Myocyte (in vitro differentiated cells): ENCODE results near the gene NPHP4. TPM values are rescaled to one million over a fixed set of nuclear protein-coding genes. Genes with fewer than 3 reads are reported as not detected.

Experiments
- DNase-seq: peaks from one replicate; pipeline ENCODE4 v3.0.0-alpha.2; 2012; ENCODE audit warnings: low read depth
- total RNA-seq: library from RNA; depleted of rRNA; stranded (reverse); fragments of >200 nt; gene quantifications from 2 replicates; pipeline ENCODE4 v1.2.3, GENCODE V29; 2014

Gene NPHP4
- total RNA-seq, 1 donor from 2014 or later, result 2.9 TPM

DNA sequence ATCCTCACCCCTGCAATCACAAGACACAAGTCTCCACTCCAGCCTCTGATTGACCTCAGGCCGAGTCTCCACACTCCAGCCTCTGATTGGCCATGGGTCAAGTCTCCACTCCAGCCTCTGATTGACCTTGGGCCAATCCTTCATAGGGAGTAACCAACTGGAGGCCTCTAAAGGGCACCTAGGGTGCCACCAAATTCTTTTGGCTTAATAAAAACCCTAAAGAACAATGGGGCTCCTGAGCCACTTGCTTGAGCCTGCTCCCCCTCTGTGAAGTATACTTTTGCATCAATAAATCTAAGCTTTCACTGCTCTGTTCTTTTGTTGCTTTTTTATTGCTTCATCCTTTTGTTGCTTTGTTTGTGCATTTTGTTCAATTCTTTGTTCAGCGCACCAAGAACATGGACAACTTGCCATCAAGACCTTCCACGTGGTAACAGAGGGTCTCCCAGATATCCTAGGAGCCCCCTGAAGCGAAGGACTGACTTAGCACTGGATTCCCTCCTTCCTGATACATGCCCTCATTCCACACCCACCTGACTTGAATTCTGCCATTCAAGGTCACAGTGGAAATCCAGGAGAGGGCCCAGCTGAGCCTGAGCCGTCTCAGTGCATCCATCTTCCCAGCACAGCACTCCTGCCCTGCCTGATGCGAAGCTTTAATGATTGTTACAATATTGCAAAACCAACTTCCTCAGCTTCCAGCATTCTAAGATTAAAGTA, 152.9 kb downstream of the NPHP4 start:
- no peak for DNase-seq

DNA sequence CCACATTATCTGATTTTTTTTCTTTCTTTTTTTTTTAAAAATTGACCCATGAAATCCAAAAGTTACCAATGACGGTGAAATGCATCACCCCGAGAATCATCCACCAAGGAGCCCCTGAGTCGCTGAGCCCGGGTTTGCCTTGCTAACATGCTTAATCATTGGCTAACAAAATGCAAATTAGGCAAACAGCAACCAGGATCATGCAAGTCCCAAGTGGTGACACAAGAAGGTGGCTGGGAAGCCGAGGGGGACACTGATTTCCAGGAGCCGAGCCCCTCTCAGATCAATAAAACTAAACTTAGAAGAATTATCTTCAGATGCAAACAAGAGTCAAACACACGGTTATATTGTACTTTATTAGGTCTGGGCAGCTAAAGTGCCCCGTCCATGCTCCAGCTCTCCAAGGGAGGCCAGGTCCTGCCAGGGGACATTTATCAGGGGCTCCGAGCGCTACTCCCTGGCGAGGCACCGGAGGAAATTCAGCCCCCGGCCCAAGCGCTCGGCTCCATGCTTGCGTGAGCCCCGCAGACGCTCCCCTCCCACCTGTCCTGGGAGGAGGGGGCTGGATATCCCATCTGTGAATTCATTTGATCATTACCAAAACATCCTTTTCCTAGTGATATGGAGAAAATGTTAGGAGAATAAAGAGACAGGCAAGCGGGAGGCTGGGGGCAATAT, 154.1 kb downstream of the NPHP4 start:
- no peak for DNase-seq

DNA sequence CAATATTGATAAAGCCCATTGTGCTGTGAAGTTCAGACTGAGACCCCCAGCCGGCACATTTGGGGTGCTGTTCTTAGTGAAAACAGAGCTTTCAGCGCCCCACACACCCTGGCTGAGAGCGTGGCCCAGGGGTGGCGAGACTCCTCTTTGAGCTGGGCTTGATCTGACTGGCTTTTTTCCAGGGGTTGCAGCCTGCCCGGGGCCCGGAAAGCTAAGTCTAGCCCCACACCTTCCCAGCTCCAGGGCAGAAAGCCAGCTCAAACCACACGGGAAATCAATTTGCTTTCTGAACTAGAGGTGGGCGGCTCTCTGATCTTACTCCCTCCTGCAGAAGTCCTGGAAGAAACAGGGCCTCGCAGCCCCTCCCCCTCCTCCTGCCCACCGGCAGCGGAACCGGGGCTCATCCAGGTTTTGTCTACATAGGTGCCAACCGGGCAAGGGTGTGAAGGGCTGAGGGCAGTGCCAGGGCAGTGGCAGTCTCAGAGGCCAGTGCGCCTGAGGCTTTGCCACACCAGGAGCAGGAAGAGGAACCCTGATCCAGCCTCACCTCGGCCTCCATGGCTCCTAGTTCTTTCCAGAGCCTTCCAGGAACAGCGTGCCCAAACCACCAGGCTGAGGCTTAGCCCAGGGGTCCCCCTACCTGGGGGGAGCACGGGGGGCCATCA, 155.3 kb downstream of the NPHP4 start:
- DNase-seq, result no peak

DNA sequence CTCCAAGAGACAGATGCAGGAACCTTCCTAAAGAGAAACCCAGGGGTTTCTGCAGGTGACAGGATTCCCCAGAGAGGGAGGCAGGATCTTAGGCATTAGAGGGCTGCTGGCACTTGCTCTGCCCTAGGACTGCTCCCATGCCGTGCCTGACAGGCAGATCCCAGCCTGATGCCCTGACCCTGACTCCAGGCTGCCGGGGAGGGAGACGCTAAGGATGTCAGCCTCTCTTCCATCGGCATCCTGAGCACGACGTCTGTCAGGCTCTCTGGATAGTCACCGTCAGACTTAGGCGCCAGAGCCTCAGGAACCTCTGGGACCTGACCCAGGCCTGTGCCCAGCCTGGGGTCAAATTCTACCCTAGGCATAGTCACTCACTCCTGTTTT, 157.1 kb downstream of the NPHP4 start:
- DNase-seq, result no peak

DNA sequence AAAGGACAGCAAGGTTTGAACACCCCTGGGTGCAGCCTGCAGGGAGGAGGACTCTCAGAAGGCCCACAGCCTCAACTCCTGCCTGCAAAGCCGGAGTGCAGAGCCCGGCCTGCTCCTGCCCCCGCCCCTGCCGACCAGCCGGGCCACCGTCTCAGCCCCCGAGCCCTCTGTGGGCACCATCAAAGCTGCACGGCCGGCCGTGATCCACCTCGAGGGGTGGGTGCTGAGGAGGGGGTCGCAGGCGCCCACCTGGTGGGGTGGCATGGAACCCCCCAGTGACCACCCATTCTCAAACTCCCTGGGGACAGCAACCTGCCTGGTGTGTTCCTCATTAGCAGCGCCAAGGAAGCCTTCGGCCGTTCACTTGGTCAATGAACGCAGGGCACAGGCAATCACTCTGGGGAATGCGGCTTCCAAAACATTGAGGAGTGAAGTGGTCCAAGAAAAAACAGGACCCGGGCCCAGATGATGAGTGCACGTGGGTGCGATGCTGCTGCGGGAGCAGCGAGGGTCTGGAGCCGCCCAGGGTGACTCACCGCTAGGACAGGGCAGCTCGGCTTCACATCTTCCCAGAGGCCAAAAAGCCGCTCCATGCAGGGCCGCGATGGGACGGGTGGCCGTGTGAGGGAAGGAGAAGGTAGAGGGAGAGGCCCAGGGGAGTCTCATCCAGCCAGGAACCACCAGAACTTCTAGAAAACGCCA, 157.6 kb downstream of the NPHP4 start:
- DNase-seq, result no peak

DNA sequence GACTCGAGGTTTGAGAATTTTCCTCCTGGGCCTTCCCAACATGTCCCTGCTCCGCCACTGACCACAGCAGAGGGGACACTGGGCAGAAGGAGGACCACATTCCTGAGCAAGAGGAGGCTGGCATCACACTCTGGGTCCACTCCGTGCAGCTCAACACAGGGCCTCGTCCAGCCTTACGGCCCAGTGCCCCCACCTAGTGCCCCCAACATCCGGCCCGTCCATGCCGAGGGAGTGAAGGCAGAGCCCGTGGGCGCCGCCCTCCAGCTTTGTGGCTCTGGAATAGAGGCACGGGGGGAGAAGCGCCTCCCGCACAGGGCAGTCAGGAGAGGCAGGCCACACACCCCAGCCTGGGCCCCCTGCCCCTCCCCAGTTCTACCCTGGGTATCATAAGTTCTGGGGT, 158.3 kb downstream of the NPHP4 start:
- DNase-seq, result no peak

DNA sequence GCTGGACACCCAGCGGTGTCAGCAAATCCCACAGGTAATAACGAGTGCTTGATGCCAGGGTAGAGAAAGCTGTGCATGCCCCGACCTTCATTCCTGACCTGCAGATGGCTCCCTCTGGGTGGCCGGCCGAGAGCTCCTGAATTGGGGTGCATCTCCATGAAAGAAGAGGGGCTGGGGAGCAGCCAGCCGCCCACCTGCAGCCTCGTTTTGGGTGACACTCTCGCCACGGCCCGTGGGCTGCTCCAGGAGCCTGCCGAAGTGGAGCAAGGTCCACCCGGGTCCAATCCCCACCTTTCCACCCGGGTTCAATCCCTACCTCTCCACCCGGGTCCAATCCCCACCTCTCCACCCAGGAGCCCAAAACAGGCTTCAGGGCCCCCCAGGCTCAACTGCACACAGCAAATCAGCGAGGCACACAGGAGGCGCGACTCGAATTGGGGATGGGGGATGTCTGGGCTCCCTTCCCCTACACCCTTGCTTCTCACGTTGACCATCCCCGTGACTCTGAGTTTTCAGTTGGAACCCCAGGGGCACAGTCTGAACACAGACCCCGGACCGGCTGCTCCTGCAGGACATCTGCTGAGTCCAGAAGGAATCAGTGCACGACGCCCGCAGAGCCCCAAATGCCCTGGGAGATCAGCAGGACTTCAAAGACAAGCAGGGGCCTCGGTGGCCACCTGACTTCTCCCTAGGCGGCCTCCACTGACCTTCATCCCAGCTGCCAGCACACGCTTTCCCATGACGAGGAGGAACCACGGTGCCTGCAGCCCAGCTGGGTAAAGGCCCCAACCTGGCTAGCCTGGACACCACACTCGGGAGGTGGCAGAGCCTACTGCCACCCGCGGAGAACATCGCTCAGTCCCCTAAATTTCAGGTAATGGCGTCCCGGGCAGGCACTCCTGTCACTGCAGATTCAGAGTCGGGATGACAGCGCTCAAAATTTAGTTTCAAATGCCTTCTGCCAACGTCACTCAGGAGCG, 159.0 kb downstream of the NPHP4 start:
- DNase-seq, result no peak

DNA sequence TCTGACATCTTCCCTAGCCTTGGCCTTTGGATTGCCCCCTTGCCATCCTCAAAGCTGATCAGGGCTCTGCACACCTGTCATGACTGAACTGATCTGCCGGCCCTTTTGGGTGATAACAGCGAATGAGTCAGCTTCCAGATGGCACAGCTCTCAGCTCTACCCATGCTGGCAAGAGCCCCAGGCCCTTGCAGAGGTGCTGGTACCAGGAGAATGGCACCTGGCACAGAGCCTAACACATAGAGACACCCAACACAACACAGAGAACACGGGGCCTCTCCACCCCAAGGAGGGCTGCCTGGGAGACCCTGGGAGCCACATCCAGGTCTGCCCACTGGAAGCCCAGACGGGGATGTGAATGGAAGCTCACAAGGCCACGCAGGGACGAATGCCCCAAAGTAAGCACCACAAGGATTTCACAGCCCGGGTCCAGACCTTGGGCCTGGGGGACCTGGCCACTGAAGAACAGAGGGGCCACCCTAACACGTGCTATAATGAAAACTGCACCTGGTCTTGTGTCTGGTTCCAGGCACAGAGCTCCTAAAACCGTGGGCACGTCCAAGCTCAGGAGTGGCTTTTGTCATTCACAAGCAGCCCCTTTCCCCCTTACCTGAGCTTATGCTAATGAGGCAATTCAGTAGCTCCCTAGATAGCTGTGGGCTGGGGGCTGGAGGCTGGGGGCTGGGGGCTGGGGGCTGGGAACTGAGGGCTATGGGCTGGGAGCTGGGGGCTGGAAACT, 160.5 kb downstream of the NPHP4 start:
- DNase-seq, result no peak

DNA sequence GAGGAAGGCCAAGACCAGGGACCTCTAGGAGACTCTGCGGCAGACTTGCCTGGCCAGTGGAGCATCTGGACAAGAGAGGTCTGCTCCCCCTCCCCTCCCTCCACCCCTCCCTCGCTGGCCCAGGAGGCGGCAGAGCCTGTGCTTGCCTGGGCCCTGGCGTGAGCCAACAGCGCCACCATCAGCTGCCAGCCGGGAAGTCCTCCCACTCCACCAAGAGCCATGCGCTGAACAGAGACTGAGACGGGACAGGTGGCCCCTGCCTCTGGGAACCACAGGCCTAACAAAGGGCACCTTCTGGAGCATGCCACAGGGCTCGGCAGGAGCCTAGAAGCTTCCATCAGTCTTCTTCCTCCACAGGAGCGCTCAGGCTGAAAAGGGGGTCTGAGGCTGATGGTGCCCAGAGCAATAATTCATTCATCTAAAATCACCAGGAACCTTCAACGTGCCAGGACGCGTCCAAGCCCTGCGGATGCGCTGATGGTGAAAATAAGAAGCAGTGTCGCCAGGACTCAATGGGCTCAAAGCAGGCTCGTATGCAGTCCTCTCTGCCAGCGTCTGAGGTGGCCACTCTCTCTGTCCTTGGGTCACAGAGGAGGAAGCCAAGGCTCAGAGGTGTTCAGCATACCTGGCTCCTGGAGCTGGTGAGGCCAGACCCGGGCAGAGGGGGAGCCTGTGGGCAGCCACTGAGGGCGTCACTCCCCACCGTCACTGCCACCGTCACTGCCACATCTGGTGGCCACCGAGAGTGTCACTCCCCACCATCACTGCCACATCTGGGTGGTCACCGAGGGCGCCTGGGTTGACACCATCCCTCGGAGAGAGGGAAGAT, 161.2 kb downstream of the NPHP4 start:
- no peak for DNase-seq

DNA sequence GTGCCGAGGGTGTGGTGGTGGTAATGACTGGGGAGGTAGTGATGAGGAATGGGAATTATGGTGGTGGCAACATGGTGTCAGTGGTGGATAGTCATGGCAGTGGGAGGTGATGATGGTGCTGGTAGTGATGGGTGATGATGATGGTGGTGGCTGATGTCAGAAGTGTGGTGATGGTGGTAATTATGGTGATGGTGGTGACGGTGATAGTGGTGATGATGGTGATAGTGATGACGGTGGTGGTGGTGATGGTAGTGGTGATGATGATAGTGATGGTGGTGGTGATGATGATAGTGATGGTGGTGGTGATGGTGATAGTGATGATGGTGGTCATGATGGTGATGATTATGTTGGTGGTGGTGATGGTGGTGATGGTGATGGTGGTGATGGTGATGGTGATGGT, 162.8 kb downstream of the NPHP4 start:
- DNase-seq, result no peak

DNA sequence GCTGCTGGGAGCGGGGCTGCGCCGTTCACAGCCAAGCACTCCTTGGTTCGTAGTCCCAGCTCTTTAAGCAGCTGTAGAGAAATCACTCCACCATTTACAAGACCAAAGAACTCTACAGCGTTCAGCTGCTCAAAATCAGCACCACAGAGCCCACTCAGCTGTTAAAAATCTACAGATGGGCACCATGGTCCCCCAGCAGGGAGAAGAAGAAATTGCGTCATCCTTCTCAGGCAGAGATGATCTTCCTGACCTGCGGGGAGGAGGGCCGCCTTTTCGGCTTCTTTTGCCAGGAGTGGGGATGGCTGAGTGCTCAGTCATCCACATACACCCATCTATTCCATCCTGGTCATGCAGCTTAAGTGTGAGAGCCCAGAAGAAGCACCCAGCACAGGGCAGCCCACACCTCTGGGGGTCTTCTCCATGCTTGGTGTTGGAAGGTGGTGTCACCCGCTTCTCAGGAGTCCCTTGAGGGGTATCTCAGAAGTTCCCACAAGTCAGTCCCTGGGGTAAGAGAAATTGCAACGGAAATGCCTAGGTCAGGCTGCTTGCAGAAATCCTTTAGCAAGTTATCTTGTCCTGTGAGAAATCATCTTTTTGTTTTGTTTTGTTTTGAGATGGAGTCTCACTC, 163.8 kb downstream of the NPHP4 start:
- peak; percentile 3 for DNase-seq

DNA sequence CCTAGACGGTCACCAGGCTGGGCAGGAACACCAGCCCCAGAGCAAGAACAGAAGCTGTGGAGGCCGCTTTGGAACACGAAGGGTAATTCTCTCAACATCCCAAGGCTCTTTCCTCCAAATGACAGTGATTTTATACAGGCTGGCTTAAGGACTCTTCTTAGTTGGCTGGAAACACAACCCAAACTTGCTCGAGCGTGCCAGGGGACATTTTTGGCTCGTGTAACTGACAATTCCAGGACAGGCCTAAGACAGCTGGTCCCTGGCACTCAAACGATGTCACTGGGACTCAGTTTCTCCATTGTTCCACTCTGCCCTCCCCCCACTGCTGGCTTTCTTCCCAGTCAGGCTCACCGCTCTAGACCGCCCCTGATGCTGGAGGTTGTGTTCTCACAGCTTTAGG, 164.7 kb downstream of the NPHP4 start:
- DNase-seq, result no peak

DNA sequence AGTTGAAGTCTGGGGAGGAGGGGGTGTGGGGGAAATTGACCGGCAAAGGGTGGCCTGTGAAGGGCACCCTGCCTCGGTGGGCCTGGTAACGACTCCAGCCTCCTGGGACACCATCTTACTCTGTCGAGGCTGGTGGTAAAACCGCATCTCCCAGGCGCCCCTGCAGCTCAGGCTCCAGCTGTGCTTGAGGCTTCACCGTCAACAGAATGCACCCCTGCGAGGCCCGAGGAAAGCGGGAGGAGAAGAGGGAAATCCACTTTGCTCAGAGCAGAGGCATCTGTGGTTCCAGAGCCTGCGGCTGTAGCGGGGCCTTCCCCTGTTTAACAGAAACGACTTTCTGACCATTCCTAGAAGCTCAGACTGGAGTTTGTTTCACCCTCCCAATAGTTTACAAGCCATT, 165.6 kb downstream of the NPHP4 start:
- DNase-seq, result no peak

DNA sequence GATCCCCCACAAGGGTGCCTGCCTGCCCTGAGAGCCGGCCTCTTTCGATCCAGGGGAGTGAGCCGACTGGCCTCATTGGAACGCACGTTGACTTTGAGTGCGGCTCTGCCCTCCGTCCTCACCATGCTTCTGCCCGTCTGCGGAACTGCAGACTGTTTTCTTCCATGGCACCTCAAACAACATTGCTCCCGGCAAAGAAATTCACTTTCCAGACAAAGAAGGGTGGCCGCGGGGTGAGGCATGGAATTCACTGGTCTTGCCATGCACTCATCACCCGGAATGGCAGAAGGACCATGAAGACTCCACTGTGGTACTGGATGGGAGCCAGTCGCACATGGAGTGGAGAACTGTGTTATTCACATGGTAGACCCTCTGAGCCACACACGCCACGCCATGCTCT, 169.5 kb downstream of the NPHP4 start:
- no peak for DNase-seq

DNA sequence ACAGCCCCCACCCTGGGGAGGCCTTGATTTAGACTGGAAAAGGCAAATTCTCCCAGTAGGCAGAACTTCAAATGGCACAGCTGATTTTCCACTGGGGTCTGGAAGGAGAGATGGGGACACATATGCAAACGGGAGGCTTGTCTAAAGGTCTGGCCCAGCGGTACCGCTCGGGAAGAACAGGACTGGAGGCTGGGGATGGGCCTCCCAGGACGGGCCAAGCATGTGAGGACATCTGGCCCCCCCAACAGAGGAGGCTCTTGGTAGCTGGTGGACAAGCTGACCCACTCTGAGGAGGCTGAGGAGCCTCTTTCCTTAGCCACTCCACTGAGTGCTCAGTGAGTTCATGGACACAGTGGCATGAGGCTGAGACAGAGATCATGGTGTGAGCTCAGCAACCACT, 170.0 kb downstream of the NPHP4 start:
- no peak for DNase-seq

DNA sequence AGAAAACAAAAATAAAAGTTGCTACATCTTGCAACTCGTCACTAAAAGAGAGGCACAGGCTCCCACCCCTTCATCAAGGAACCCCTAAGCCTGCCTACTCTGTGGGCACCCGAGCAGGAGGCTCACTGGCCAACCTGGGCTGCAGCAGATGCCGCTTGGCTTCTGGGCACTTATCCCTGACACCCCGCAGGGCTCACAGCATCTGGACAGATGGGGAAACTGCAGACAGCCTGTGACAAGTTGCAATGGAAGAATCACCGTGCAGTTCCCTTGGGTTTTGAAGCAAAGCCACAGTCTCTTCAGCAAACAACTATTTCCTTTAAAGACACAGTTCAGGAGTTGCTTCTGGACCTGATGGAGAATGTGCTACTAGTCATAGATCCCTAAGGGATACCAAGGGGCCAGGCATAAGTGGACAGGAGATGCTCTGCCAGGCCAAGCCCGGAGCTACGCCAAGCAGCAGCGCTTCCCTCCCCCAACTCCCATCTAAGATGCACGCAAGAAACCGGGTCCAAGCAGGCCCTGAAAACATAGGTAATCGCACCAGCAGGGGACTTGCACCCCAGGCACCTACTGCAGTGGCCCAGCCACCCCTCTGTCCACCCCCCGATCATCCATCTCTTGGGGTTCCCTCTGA, 170.6 kb downstream of the NPHP4 start:
- DNase-seq, result no peak

DNA sequence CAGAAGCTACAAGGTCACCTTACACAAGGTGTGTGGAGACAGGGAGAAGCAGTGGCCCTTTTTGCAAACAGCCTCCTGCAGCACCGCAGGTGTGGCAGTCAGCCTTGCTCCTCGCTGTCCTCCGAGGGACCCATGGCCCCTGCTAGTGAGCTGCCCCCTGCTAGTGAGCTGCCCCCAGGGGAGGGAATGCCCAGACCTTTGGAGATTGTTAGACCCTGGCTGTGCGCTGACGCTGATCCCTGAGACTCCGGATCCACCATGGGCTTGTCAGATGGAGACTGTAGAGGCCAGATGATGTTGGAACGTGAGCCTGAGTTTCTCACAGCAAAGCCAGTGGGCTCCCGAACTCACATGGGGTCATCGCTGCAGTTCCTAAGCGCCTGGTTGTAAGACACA, 172.2 kb downstream of the NPHP4 start:
- DNase-seq, result no peak

DNA sequence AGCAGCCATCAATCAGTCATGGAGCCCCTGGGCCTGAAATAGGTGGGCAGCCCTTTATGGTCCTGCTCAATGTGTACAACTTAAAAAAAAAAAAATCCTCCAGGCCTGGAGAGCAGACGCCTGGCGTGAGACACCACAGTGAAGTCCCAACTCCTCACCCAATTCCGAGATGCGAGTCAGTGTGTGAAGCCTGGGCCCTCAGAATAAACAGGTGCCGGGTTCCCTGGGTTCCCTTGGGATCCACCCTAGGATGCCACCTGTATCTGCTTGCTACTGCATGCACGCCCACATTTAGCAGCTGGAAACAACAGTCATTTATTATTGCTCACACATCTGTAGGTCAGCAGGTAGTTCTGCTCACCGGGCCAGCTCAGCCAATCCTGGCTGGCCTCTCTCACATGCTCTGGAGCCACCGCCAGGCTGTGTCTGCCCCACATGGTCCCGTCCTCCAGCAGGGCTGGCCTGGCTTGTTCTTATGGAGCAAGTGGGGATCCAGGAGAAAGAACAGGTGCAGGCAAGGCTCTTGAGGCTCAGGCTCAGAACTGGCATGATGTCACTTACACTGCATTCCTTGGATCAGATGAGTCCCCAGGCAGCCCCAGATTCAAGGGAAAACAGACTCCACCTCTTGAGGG, 172.7 kb downstream of the NPHP4 start:
- DNase-seq, result no peak
